GOT3 (cell line): ENCODE measurements around the gene VTA1.
"Not testable (repeated sequence)": the region's sequence is repeated elsewhere in the genome, so short reads cannot be mapped to it uniquely, and the experiment has no call there.

Experiments used
- DNase-seq: peaks from one replicate; lab custom pipeline; 2025; ENCODE audit warnings: mixed read lengths; lab: John Stamatoyannopoulos, UW

Gene VTA1

DNA sequence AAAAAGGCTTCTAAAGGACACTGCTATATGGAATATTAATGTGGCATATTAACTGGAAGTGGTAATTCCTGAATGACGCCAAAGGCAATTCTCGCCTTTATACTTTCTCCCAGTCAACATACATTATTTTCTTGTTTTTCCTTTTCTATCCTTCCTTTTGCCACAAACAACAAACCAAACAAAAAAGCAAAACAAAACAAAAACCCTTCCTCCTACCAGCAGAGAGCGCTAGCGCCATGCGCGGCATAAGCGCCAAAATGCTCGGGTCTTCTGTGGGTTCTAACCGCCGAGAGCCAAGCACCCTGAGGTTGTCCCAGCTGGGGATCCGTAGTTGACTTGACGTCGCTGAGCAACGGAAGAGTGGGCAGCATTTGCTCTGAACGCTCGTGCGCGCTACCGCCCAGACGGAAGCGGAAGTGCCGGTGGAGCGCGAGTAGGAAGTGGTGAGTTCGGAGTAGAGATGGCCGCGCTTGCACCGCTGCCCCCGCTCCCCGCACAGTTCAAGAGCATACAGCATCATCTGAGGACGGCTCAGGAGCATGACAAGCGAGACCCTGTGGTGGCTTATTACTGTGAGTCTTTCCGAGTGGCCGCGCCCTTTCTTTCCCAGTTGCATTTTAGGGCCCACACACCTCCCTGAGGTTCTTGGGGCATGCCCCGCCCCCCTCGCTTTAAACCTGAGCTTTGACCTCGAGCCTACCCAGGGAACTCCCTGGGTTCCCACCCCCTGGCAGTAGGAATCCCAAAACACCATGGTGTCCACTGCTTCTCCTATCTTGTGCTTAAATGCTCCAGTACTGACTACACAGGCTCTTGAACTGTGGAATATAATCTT, at the start of gene VTA1, which contains the start of gene NMBR:
VTA1 (plus strand) TSS at position 436 of the 835 bp plus-strand sequence; CDS start at position 461, 25 bp downstream.
NMBR (minus strand) TSS at position 295 of the 835 bp plus-strand sequence. CDS start 58,464 bp downstream, outside the sequence.
- DNase-seq = peak; percentile 88

DNA sequence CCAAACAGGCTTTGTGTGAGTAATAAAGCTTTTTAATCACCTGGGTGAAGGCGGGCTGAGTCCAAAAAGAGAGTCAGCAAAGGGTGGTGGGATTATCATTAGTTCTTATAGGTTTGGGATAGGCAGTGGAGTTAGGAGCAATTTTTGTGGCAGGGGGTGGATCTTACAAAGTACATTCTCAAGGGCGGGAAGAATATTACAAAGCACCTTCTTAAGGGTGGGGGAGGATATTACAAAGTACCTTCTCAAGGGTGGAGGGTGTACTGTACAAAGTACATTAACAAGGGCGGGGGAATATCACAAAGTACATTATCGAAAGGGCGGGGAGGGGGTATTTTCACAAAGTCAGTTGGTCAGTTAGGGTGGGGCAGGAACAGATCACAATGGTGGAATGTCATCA, 42.2 kb upstream of the VTA1 start:
- not testable (repeated sequence) for DNase-seq

GRCh38 chr6:142110820-142111219, 36.2 kb upstream of the VTA1 start:
- DNase-seq = not testable (repeated sequence)

DNA sequence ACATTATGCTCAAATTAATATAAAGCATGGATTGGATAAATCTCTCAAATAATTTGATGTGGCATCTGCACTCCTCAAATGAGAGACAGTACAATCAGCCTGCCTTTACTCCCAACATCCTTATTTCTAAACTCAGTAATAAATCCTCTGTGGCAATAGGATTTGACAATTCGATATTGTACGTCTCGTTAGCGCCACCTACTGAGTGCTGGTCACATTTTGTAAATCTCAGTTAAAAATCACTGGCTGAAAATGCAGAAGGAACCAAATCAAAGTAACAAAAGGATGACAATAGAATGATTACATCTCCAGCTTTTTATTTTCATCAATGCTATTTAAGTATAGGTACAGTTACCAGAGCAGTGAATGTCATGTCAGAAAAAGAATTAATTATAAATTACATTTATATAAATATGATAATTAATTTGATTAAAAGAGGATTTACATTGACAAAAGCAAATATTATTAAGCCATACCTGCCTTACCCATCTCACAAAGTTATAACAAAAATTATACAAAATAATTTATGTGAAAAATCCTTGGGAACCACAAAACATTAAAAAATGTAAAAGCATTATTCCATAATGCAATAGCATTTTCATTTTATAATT, 34.5 kb upstream of the VTA1 start:
- no peak for DNase-seq

DNA sequence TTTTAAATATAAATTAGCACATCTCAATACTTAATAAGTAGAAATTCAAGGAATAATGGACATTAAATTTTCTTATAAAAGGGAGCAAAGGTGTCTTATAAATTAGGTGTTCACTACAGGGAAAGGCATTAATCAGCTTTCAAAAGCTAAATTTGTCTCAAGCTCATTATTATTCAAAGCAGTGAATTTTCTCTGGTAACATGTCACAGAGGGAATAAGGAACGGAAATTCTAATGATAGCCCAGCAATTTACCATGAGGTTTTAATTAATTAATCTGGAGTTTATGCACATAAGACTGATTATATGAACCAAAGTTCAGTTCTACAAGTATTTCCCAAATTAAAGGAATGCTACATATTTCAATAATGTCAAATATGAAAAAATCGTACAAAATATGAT, 29.7 kb upstream of the VTA1 start:
- DNase-seq = no peak

GRCh38 chr6:142118328-142118727, 28.7 kb upstream of the VTA1 start:
- no peak for DNase-seq

- DNase-seq = no peak
Measured at GRCh38 chr6:142118925-142119324, 28.1 kb upstream of the VTA1 start.

DNA sequence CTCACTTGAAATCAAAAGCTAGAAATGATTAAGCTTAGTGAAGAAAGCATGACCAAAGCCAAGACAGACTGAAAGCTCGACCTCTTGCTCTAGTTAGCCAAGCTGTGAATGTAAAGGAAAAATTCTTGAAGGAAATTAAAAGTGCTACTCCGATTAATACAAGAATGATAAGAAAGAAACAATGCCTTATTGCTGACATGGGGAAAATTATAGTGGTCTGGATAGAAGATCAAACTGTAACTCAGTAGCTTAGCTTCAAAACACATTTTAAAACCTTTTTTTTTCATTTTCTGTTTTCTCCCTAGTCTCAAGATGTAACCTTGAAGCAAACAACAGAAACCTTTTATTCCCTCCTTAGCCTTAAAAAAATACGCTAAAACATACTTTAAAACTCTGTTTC, 25.7 kb upstream of the VTA1 start:
- DNase-seq = no peak

GRCh38 chr6:142130814-142131213, 16.2 kb upstream of the VTA1 start:
- no peak for DNase-seq

DNA sequence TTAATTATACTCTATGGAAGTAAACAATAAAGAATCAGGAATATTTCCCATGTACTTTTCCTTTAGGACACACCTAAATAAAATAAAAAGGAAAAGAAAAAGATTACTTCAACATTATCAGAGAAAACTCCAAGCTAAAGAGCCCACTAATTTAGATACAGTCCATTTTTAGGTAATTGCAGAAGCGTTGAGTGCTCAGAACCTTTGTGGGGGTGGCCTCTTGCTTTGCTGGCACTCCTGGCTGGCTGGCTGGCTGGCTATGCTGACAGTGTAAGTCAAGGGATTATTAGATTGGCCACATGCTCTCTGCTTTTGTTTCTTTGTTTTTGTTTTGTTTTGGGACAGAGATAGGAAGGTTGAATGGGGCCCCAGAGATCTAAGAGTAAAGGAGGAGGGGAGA, 14.4 kb upstream of the VTA1 start, which contains the start of gene GJE1:
GJE1 (plus strand) TSS at position 301 of the 400 bp plus-strand sequence. CDS start 234 bp downstream, outside the sequence.
- no peak for DNase-seq

DNA sequence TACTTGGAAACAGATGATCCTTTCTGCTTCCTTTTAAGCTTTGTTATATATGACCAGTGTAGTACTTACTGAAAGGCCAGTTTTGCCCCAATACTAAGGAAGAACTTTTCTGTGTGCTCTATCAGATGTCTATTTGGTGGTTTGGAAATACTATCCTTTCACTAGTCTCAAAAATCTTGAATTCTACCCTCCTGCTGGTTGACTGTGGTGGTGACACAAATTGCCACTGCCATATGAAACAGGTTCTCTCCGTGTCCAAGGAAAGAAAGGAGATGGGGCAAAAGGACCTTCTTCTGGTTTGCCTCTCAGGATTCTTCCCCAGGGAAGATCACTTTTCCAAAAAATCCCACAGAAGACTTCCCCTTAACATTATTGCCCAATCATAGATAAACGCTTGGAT, 8.2 kb upstream of the VTA1 start:
- DNase-seq = no peak

- DNase-seq = not testable (repeated sequence)
Measured at GRCh38 chr6:142141531-142141930, 5.5 kb upstream of the VTA1 start.

DNA sequence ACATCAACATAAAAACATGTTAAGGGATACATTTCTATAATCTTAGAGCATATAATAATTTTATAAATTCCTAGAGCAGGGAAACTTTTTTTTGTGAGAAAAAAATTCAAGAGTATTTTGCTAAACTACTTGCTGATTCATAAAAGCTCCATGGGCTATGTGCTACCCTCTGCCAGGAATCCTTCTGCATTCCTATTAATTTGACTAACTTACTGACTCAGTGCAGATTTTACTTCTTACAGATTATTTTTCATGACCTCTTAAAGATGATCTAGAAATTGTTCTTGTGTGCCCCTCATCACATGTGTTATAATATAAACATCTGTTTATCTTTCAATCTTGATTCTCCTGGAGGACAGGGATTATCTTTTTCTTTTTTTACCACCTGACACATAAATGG, 5.7 kb downstream of the VTA1 start:
- DNase-seq = no peak

GRCh38 chr6:142153196-142153595, 6.1 kb downstream of the VTA1 start:
- DNase-seq = no peak

GRCh38 chr6:142154336-142154735, 7.3 kb downstream of the VTA1 start:
- DNase-seq = no peak

GRCh38 chr6:142155091-142155490, 8.0 kb downstream of the VTA1 start:
- DNase-seq = no peak

DNA sequence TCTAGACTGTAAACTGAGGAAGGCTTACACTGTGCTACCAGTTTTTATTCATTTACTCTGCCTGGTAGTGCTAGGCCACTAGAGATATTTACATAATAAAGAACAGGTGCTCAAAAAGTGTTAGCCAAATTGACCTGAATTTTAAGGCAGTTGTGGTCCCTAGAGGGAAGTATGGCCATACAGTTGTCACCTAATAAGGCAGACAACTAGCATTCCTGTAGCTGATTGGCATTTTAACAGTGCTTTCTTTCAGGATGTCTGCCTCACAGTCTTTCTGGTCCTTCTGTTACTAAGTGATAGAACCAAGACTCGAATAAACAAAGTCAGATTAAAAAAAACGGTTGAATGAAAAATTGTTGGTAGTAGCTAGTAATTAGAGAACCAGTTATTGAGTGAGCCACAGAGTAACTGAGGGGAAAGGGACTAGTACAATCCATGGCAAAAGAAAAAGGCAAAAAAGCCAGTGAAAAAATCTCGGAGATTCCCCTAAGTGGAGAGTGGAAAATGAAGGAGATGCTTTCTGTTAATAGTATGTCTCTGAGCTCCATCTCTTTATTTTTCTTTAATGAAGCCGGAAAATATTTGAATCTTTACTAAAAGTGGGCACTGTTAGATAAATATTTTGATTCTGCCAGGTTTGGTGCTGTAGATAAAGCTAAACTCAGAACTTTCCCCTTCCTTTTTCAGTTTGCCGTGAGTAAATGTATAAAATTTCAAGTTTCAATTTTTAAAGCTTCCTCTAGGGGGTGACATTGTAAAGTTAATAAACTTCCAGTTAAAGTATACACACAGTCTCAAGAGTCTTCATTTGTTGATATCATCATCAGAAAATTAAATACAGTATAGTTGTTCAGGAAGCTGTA, 9.1 kb downstream of the VTA1 start:
- DNase-seq = no peak

GRCh38 chr6:142156758-142157068, 9.7 kb downstream of the VTA1 start:
- not testable (repeated sequence) for DNase-seq

GRCh38 chr6:142162780-142163179, 15.7 kb downstream of the VTA1 start:
- DNase-seq = no peak

- no peak for DNase-seq
Measured at GRCh38 chr6:142165227-142165626, 18.2 kb downstream of the VTA1 start.

GRCh38 chr6:142167071-142167470, 20.0 kb downstream of the VTA1 start:
- no peak for DNase-seq

- no peak for DNase-seq
Measured at GRCh38 chr6:142167486-142167885, 20.4 kb downstream of the VTA1 start.
